H1 (cell line): ENCODE data around the gene PTPRG. TPM values are rescaled to one million over a fixed set of nuclear protein-coding genes. Genes with fewer than 3 reads are reported as not detected.

Experiments used
- ASH2L ChIP-seq: fragments of 200-600, 300-600 bp; sonication (generic); IDR thresholded peaks from one replicate; pipeline ENCODE4 v1.7.1; 2017; ENCODE audit warnings: low read length
- BRCA1 ChIP-seq: IDR thresholded peaks from 2 replicates; pipeline ENCODE4 v1.6.1; 2012; ENCODE audit warnings: low read depth, low read length, improper control_type of control experiment
- NANOG ChIP-seq: IDR thresholded peaks from 2 replicates; pipeline ENCODE4 v1.6.1; 2011; ENCODE audit warnings: low read length, low read depth, mild to moderate bottlenecking, inconsistent platforms; ENCODE audit not compliant: insufficient read depth, poor library complexity, severe bottlenecking
- POLR2AphosphoS5 ChIP-seq: IDR thresholded peaks from 2 replicates; pipeline ENCODE4 v1.6.1; 2011; ENCODE audit warnings: low read depth, low read length
- ZNF274 ChIP-seq: IDR thresholded peaks from 2 replicates; pipeline ENCODE4 v1.7.0; 2012; ENCODE audit warnings: low read length, borderline replicate concordance; ENCODE audit errors: extremely low read depth
- polyA plus RNA-seq, 7 experiments: library from polyadenylated mRNA; depleted of rRNA in 3 of 7; stranded (reverse) in 5 of 7; unstranded in 2 of 7; fragments of >200 nt in 5 of 7; fragments of 200-250 nt in 2 of 7; gene quantifications; 1 replicate in 5 of 7; 2 replicates in 1 of 7; 4 replicates in 1 of 7; pipeline versions ENCODE4 v1.2.1 to v1.2.3, GENCODE V29; 2011 to 2013; ENCODE audit warnings: missing spikeins in 2 of 7, mixed read lengths in 2 of 7
- total RNA-seq: library from RNA; stranded (reverse); fragmentation: NEBNext Ultra II Directional; extraction: Animal tissue kit (Norgen Biotek cat#: 25700); gene quantifications from 2 replicates; pipeline ENCODE4 v1.2.1, GENCODE V29; 2021

The PTPRG gene
- total and polyA plus RNA-seq, 2 of the 8 experiments (the other 6 are each of a cell fraction or from before 2014, with no cell fraction given) = 23.3 to 96.2 TPM

DNA sequence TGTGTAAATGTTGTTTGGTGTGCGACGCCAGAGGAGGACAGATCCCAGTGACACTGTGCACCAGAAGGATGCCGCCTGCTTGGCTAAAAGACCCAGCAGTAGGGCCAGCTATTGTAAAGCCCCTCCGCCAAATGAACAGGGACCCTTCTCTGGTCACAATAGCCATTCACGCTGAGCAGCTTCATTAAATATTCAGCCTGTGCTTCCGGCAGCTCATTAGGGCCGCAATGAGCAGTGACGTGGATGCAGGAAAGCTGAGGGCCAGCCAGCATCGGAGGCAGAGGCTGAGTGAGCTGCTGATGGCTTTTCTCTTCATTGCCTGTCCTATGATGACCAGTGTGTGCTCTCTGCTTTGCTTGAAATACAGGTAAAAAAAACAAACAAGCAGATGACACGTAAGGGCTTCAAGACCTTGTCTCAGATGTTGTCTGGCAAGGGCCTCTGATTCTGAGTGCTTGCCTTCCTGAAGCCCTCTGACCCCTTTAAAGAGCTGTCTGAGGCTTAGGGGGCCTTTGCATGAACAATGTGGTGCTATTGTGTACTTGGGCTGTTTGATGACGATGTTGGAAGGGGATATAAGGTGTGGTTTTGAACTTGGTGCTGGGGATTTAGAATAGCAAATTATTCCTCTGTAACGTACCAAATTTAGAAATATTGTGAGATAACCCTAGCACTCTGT, 681.6 kb downstream of the PTPRG start (continued):
- peak; percentile 36 for TF ChIP-seq NANOG
- 0 out of 2 replicates have a peak, but pooled peaks have one; percentile 43 for TF ChIP-seq POLR2AphosphoS5
- TF ChIP-seq BRCA1 = no peak
- TF ChIP-seq ASH2L = peak; percentile 30
- no peak for TF ChIP-seq ZNF274
